Measurements from ENCODE around the gene KMO.

The KMO gene

DNA sequence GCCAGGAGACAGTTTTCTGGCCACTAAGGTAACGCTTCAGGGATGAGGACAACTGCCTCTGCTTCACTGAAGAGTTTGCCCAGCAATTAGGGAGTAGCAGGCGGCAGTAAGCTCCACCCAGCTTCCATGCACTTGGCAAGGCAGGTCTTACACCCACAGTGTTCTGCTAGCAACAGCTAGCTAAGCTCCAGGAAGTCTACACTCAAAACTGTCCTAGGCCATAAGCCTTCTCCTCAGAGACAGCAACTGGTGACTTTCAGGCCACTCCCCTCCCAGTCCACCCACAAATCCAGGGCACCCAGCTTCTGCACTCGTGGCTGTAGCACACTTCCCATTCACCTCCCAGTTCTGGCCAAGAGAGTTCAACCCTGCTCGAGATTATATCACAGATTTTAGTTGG lies 47.3 kb downstream of the KMO start:
- TF ChIP-seq TAF1 (IDR thresholded peaks at IDR 0.05; ENCODE audit: borderline replicate concordance, insufficient read depth, low read length) = no peak
- TF ChIP-seq POLR2AphosphoS5 (IDR thresholded peaks at IDR 0.05; ENCODE audit: low read depth, low read length) = no peak
- TF ChIP-seq, protein P1, sequence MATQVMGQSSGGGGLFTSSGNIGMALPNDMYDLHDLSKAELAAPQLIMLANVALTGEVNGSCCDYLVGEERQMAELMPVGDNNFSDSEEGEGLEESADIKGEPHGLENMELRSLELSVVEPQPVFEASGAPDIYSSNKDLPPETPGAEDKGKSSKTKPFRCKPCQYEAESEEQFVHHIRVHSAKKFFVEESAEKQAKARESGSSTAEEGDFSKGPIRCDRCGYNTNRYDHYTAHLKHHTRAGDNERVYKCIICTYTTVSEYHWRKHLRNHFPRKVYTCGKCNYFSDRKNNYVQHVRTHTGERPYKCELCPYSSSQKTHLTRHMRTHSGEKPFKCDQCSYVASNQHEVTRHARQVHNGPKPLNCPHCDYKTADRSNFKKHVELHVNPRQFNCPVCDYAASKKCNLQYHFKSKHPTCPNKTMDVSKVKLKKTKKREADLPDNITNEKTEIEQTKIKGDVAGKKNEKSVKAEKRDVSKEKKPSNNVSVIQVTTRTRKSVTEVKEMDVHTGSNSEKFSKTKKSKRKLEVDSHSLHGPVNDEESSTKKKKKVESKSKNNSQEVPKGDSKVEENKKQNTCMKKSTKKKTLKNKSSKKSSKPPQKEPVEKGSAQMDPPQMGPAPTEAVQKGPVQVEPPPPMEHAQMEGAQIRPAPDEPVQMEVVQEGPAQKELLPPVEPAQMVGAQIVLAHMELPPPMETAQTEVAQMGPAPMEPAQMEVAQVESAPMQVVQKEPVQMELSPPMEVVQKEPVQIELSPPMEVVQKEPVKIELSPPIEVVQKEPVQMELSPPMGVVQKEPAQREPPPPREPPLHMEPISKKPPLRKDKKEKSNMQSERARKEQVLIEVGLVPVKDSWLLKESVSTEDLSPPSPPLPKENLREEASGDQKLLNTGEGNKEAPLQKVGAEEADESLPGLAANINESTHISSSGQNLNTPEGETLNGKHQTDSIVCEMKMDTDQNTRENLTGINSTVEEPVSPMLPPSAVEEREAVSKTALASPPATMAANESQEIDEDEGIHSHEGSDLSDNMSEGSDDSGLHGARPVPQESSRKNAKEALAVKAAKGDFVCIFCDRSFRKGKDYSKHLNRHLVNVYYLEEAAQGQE (IDR thresholded peaks at IDR 0.05; ENCODE audit: insufficient read depth in 1 of 2, low read depth in 2 of 2, low read length in 2 of 2) = no peak
- no peak for TF ChIP-seq SIN3A (IDR thresholded peaks at IDR 0.05; ENCODE audit: borderline replicate concordance, insufficient read depth, low read length)
- TF ChIP-seq FOXP2 (optimal IDR thresholded peaks at IDR 0.05; ENCODE audit: borderline replicate concordance, extremely low read depth, extremely low read length, insufficient read depth) = no peak

DNA sequence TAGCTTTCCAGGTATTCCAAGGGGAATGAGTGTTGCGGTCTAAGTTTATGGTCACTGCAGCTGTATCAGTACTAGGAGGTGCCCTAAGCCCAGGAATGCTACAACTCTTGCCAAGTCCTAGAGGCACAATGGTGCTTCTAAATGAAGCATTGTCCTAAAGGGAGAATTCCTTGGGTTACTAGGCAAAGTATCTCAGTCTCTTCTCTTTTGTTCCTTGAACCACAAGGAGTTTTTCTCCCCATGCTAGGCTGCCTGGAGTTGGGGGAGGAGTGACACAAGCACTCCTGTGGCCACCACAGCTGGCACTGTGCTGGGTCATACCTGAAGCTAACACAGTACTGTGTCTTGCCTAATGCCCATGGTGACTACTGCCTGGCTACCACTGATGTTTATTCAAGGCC lies 50.7 kb downstream of the KMO start:
- TF ChIP-seq FOXP2 (optimal IDR thresholded peaks at IDR 0.05; ENCODE audit: borderline replicate concordance, extremely low read depth, extremely low read length, insufficient read depth) (no peak), TAF1 (IDR thresholded peaks at IDR 0.05; ENCODE audit: borderline replicate concordance, insufficient read depth, low read length) (no peak), POLR2AphosphoS5 (IDR thresholded peaks at IDR 0.05; ENCODE audit: low read depth, low read length) (no peak), SIN3A (IDR thresholded peaks at IDR 0.05; ENCODE audit: borderline replicate concordance, insufficient read depth, low read length) (no peak)
- TF ChIP-seq, protein P1 (IDR thresholded peaks at IDR 0.05; ENCODE audit: insufficient read depth in 1 of 2, low read depth in 2 of 2, low read length in 2 of 2) = no peak

DNA sequence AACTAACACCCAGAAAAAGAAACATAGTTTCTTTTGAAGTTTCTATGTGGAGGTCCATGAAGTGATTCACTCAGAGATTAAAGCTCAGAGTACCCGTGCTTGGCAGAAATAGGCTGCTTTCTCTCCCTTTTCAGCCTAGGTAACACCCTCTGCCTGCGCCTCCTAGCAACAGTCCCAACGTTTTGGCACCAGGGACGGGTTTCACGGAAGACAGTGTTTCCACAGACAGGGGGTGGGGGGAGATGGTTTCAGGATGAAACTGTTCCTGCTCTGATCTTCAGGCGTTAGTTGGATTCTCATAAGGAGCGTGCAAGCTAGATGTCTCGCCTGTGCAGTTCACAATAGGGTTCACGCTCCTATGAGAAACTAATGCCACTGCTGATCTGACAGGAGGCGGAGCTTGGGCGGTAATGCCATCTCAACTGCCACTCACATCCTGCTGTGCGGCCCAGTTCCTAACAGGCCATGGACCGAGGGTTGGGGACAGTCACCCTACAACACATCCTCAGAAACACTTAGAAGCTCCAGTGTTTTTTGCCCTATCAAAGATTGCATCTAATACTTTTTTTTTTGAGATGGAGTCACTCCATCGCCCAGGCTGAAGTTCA lies 54.8 kb downstream of the KMO start:
- TF ChIP-seq, protein P1 (IDR thresholded peaks at IDR 0.05; ENCODE audit: insufficient read depth in 1 of 2, low read depth in 2 of 2, low read length in 2 of 2) = no peak
- no peak for TF ChIP-seq TAF1 (IDR thresholded peaks at IDR 0.05; ENCODE audit: borderline replicate concordance, insufficient read depth, low read length)
- no peak for TF ChIP-seq FOXP2 (optimal IDR thresholded peaks at IDR 0.05; ENCODE audit: borderline replicate concordance, extremely low read depth, extremely low read length, insufficient read depth)
- TF ChIP-seq SIN3A (IDR thresholded peaks at IDR 0.05; ENCODE audit: borderline replicate concordance, insufficient read depth, low read length) = no peak
- no peak for TF ChIP-seq POLR2AphosphoS5 (IDR thresholded peaks at IDR 0.05; ENCODE audit: low read depth, low read length)

DNA sequence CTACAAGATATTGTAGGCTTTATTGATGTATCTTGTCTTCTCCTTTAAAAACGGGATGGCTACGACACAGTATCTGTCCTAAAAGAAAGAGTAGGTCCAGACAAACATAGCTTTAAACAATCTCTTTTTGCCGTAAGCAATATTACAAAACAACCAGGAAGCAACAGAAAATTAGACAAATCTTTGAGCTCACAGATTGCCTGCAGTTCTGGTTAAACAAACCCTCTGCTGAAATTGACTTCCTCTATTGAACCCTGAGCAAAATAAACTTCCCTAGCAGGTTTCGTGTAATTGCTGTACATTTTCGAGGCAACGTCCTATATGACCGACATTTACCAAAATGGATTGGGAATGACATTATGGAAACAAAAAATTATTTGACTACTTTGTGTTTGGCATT lies 57.3 kb downstream of the KMO start:
- TF ChIP-seq POLR2AphosphoS5 (IDR thresholded peaks at IDR 0.05; ENCODE audit: low read depth, low read length) = no peak
- TF ChIP-seq, protein P1 (IDR thresholded peaks at IDR 0.05; ENCODE audit: insufficient read depth in 1 of 2, low read depth in 2 of 2, low read length in 2 of 2) = no peak
- TF ChIP-seq SIN3A (IDR thresholded peaks at IDR 0.05; ENCODE audit: borderline replicate concordance, insufficient read depth, low read length) = no peak
- no peak for TF ChIP-seq FOXP2 (optimal IDR thresholded peaks at IDR 0.05; ENCODE audit: borderline replicate concordance, extremely low read depth, extremely low read length, insufficient read depth)
- TF ChIP-seq TAF1 (IDR thresholded peaks at IDR 0.05; ENCODE audit: borderline replicate concordance, insufficient read depth, low read length) = no peak

Measured in PFSK-1 (cell line).